ENCODE measurements around the gene MEGF11.

Gene MEGF11

GRCh38 chr15:66089049-66089448, 164.5 kb downstream of the MEGF11 start:
- Histone ChIP-seq H3K4me1 (no peaks in the 10 kb centered on the region), H3K79me2 (no peaks in the 10 kb centered on the region), H3K36me3 (ENCODE audit: control insufficient read depth, insufficient read depth, low read length) (no peaks in the 10 kb centered on the region), H3K9ac (no peak overlapping the region), H3K27ac (no peak overlapping the region), H3K9me3 (ENCODE audit: control insufficient read depth, low read length) (no peaks in the 10 kb centered on the region), H3K4me3 (ENCODE audit: low read depth, low read length) (no peak overlapping the region), H3K4me2 (ENCODE audit: low read length) (no peak overlapping the region), H3K27me3 (ENCODE audit: control insufficient read depth, insufficient read depth, low read length) (no peaks in the 10 kb centered on the region), H2AFZ (no peak overlapping the region)
- no peak for TF ChIP-seq CTCF (IDR thresholded peaks at IDR 0.05)

DNA sequence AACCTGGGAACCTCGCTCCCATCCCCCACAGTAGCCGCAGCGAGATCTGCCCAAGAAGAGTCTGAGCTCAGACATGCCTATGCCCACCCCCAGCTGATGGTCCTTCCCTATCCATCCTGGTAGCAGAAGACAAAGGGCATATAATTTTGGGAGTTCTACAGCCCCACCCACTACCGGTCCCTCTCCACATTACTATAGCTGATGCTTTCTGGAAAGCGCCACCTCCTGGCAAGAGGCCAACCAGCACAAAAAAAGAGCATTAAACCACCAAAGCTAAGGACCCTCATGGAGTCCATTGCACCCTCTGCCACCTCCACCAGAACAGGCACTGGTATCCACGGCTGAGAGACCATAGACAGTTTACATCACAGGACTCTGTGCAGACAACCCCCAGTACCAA, 168.4 kb downstream of the MEGF11 start:
- Histone ChIP-seq H2AFZ (no peak overlapping the region), H3K9ac (no peak overlapping the region), H3K79me2 (no peaks in the 10 kb centered on the region), H3K4me2 (ENCODE audit: low read length) (no peak overlapping the region), H3K9me3 (ENCODE audit: control insufficient read depth, low read length) (no peaks in the 10 kb centered on the region), H3K27me3 (ENCODE audit: control insufficient read depth, insufficient read depth, low read length) (no peaks in the 10 kb centered on the region), H3K27ac (no peak overlapping the region), H3K36me3 (ENCODE audit: control insufficient read depth, insufficient read depth, low read length) (no peaks in the 10 kb centered on the region), H3K4me3 (ENCODE audit: low read depth, low read length) (no peak overlapping the region), H3K4me1 (no peaks in the 10 kb centered on the region)
- no peak for TF ChIP-seq CTCF (IDR thresholded peaks at IDR 0.05)

DNA sequence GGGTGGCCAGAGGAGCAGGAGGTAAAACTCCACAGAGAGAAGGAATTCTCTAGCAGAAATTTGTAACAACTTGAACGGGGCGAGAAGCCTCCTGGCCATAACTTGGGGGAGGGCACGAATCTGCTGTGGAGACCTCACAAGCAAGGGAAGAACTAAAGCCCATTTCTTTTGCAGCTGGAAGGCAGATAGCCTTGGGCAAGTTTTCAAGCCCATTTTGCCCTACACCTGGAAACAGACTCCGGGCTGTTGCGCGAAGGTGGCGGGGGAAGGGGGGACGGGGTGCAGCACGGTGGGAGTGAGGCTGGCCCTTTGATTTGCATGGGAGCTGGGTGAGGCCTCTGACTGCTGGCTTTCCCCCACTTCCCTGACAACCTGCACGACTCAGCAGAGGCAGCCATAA, 168.8 kb downstream of the MEGF11 start:
- no peak overlapping the region for H2AFZ ChIP-seq
- no peak for TF ChIP-seq CTCF (IDR thresholded peaks at IDR 0.05)
- no peak overlapping the region for H3K27ac ChIP-seq
- no peaks in the 10 kb centered on the region for H3K9me3 ChIP-seq (ENCODE audit: control insufficient read depth, low read length)
- H3K27me3 ChIP-seq (ENCODE audit: control insufficient read depth, insufficient read depth, low read length) = no peaks in the 10 kb centered on the region
- H3K4me1 ChIP-seq = no peaks in the 10 kb centered on the region
- no peak overlapping the region for H3K4me3 ChIP-seq (ENCODE audit: low read depth, low read length)
- H3K9ac ChIP-seq = no peak overlapping the region
- H3K4me2 ChIP-seq (ENCODE audit: low read length) = no peak overlapping the region
- H3K36me3 ChIP-seq (ENCODE audit: control insufficient read depth, insufficient read depth, low read length) = no peaks in the 10 kb centered on the region
- no peaks in the 10 kb centered on the region for H3K79me2 ChIP-seq

- Histone ChIP-seq H3K9ac (no peak overlapping the region), H3K27ac (no peak overlapping the region), H3K36me3 (ENCODE audit: control insufficient read depth, insufficient read depth, low read length) (no peaks in the 10 kb centered on the region), H3K4me3 (ENCODE audit: low read depth, low read length) (no peak overlapping the region), H3K4me1 (no peaks in the 10 kb centered on the region), H3K27me3 (ENCODE audit: control insufficient read depth, insufficient read depth, low read length) (no peaks in the 10 kb centered on the region), H3K79me2 (no peaks in the 10 kb centered on the region), H3K4me2 (ENCODE audit: low read length) (no peak overlapping the region), H2AFZ (no peak overlapping the region), H3K9me3 (ENCODE audit: control insufficient read depth, low read length) (no peaks in the 10 kb centered on the region)
- no peak for TF ChIP-seq CTCF (IDR thresholded peaks at IDR 0.05)
Observed at GRCh38 chr15:66080717-66081398, 172.7 kb downstream of the MEGF11 start.

DNA sequence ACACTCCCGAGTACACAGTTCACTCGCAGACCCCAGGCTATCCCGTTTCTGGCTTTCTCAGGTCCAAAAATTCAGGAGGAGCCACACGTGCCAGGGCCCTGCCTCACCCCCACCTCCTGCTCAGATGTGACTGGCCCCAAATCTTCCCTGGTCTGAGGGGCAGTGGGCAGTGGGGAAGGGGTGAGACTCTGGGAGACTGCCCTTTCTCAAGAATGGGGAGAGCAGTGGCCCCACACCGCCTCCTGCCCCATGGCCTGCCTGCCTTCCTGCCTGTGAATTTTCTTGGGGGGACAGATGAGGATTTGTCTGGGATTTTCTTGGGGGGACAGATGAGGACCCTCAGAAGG, 174.6 kb downstream of the MEGF11 start:
- no peaks in the 10 kb centered on the region for H3K36me3 ChIP-seq (ENCODE audit: control insufficient read depth, insufficient read depth, low read length)
- H2AFZ ChIP-seq = no peak overlapping the region
- H3K27ac ChIP-seq = no peak overlapping the region
- no peaks in the 10 kb centered on the region for H3K9me3 ChIP-seq (ENCODE audit: control insufficient read depth, low read length)
- H3K4me3 ChIP-seq (ENCODE audit: low read depth, low read length) = no peak overlapping the region
- no peaks in the 10 kb centered on the region for H3K27me3 ChIP-seq (ENCODE audit: control insufficient read depth, insufficient read depth, low read length)
- H3K79me2 ChIP-seq = no peaks in the 10 kb centered on the region
- no peak overlapping the region for H3K9ac ChIP-seq
- no peak for TF ChIP-seq CTCF (IDR thresholded peaks at IDR 0.05)
- H3K4me2 ChIP-seq (ENCODE audit: low read length) = no peak overlapping the region
- no peaks in the 10 kb centered on the region for H3K4me1 ChIP-seq

Measured in parathyroid adenoma (tissue), 2 donors.